SK-N-SH (cell line): Measurements from ENCODE around the gene APP. TPM values are rescaled to one million over a fixed set of nuclear protein-coding genes. Genes with fewer than 3 reads are reported as not detected.

Experiments
- CTCF ChIA-PET: fragments of 300-600, 350-600 bp; formaldehyde crosslinking; extraction: SDS; loops from one replicate; lab custom pipeline; 2021; lab: Yijun Ruan, JAX
- POLR2A ChIA-PET: fragments of 350-600 bp; sonication (Branson Sonifier 250); formaldehyde crosslinking; extraction: SDS; loops from one replicate; lab custom pipeline; 2020; ENCODE audit warnings: antibody characterized with exemption, inconsistent platforms; lab: Yijun Ruan, JAX
- DNase-seq: peaks from one replicate; pipeline ENCODE4 v3.0.0; 2012
- H2AFZ ChIP-seq: fragments of 200-600 bp; sonication (generic); 2 replicates; pipeline ENCODE4 v1.8.1; 2016; ENCODE audit warnings: antibody characterized with exemption, mild to moderate bottlenecking, low read depth
- H3F3A ChIP-seq: fragments of 200-600 bp; sonication (generic); replicated peaks from 2 replicates; pipeline ENCODE3; 2016; ENCODE audit warnings: antibody characterized with exemption, mild to moderate bottlenecking; ENCODE audit not compliant: insufficient read depth
- H3K27ac ChIP-seq, 2 experiments: fragments of 200-500 bp in 1 of 2; fragments of 200-600 bp in 1 of 2; sonication (Bioruptor generic) in 1 of 2; sonication (generic), shearing (Covaris generic) in 1 of 2; 2 replicates each; pipeline versions ENCODE4 v1.5.1 to v1.6.1; 2014 to 2016; ENCODE audit warnings: low read depth in 2 of 2, inconsistent platforms in 1 of 2, low read length in 1 of 2, mild to moderate bottlenecking in 1 of 2, mixed read lengths in 1 of 2
- H3K27me3 ChIP-seq: fragments of 200-600 bp; sonication (generic), shearing (Covaris generic); 2 replicates; pipeline ENCODE4 v1.6.1; 2016; ENCODE audit warnings: mixed run types; ENCODE audit not compliant: insufficient read depth
- H3K36me3 ChIP-seq, 2 experiments: fragments of 200-500 bp in 1 of 2; fragments of 200-600 bp in 1 of 2; sonication (Bioruptor generic) in 1 of 2; sonication (generic) in 1 of 2; replicated peaks in 1 of 2; 2 replicates each; pipeline versions ENCODE3 to v1.5.1; 2014 to 2016; ENCODE audit warnings: low read length in 1 of 2, mild to moderate bottlenecking in 1 of 2; ENCODE audit not compliant: insufficient read depth in 2 of 2, control insufficient read depth in 1 of 2
- H3K4me1 ChIP-seq, 2 experiments: fragments of 200-500 bp in 1 of 2; fragments of 200-600 bp in 1 of 2; sonication (Bioruptor generic) in 1 of 2; sonication (generic), shearing (Covaris generic) in 1 of 2; 2 replicates each; pipeline versions ENCODE4 v1.5.1 to v1.6.1; 2014 to 2016; ENCODE audit warnings: low read depth in 1 of 2, low read length in 1 of 2, mixed run types in 1 of 2; ENCODE audit not compliant: insufficient read depth in 2 of 2, control insufficient read depth in 1 of 2
- H3K4me2 ChIP-seq: fragments of 200-600 bp; sonication (generic), shearing (Covaris generic); 2 replicates; pipeline ENCODE4 v1.6.1; 2017; ENCODE audit warnings: mixed run types
- H3K4me3 ChIP-seq, 2 experiments: fragments of 200-500 bp in 1 of 2; fragments of 200-600 bp in 1 of 2; sonication (Bioruptor generic) in 1 of 2; sonication (generic), shearing (Covaris generic) in 1 of 2; 2 replicates each; pipeline versions ENCODE4 v1.5.1 to v1.8.1; 2014 to 2016; ENCODE audit warnings: low read depth in 2 of 2, inconsistent platforms in 1 of 2, low read length in 1 of 2, mild to moderate bottlenecking in 1 of 2, mixed read lengths in 1 of 2, moderate library complexity in 1 of 2
- H3K79me2 ChIP-seq: fragments of 200-600 bp; sonication (generic); 2 replicates; pipeline ENCODE4 v1.8.1; 2017; ENCODE audit warnings: mild to moderate bottlenecking; ENCODE audit not compliant: insufficient read depth
- H3K9ac ChIP-seq: fragments of 200-600 bp; sonication (generic); 2 replicates; pipeline ENCODE4 v1.6.1; 2017; ENCODE audit warnings: mixed run types
- H3K9me2 ChIP-seq: fragments of 200-600 bp; sonication (generic); 2 replicates; pipeline ENCODE4 v1.6.1; 2017; ENCODE audit warnings: mixed run types
- H3K9me3 ChIP-seq: fragments of 200-600 bp; sonication (generic); 2 replicates; pipeline ENCODE4 v1.6.1; 2017; ENCODE audit warnings: mixed run types, mild to moderate bottlenecking, moderate library complexity
- H4K20me1 ChIP-seq: fragments of 200-600 bp; sonication (generic); 2 replicates; pipeline ENCODE4 v1.6.1; 2017; ENCODE audit warnings: mild to moderate bottlenecking, mixed run types; ENCODE audit not compliant: insufficient read depth
- CTCF ChIP-seq: fragments of 200-600 bp; sonication (generic); IDR thresholded peaks from 2 replicates; pipeline ENCODE4 v1.6.1; 2017; ENCODE audit warnings: antibody characterized with exemption, mild to moderate bottlenecking, moderate library complexity
- ELF1 ChIP-seq: IDR thresholded peaks from 2 replicates; pipeline ENCODE4 v1.4.0; 2012
- EZH2phosphoT487 ChIP-seq: fragments of 200-600 bp; sonication (generic); IDR thresholded peaks from 2 replicates; pipeline ENCODE4 v1.6.1; 2017; ENCODE audit warnings: low read depth, mixed run types, mild to moderate bottlenecking, antibody characterized with exemption, moderate library complexity, borderline replicate concordance
- FOXJ3 ChIP-seq: sonication (generic); formaldehyde crosslinking; IDR thresholded peaks from 2 replicates; pipeline ENCODE4 v1.5.1; 2020; ENCODE audit warnings: mild to moderate bottlenecking, missing genetic modification reagents
- IRF3 ChIP-seq: fragments of 150-350 bp; IDR thresholded peaks from 2 replicates; pipeline ENCODE4 v1.6.1; 2016; ENCODE audit warnings: mild to moderate bottlenecking, low read depth, low read length
- MAX ChIP-seq: IDR thresholded peaks from 2 replicates; pipeline ENCODE4 v1.4.0; 2012; ENCODE audit warnings: low read depth
- MXI1 ChIP-seq: IDR thresholded peaks from 2 replicates; pipeline ENCODE4 v1.6.1; 2012; ENCODE audit warnings: mild to moderate bottlenecking, low read depth, low read length, improper control_type of control experiment
- NRF1 ChIP-seq: IDR thresholded peaks from 2 replicates; pipeline ENCODE4 v1.6.1; 2012; ENCODE audit warnings: low read depth, mild to moderate bottlenecking, low read length
- RAD21 ChIP-seq: IDR thresholded peaks from 2 replicates; pipeline ENCODE4 v1.6.1; 2012; ENCODE audit warnings: mild to moderate bottlenecking, low read length
- REST ChIP-seq: IDR thresholded peaks from 2 replicates; pipeline ENCODE4 v1.6.1; 2012; ENCODE audit warnings: mild to moderate bottlenecking, low read depth, low read length, moderate library complexity
- TAF1 ChIP-seq: IDR thresholded peaks from 2 replicates; pipeline ENCODE4 v1.6.1; 2012; ENCODE audit warnings: low read depth, mild to moderate bottlenecking, low read length, moderate library complexity, borderline replicate concordance
- USF2 ChIP-seq: fragments of 150-350 bp; IDR thresholded peaks from 2 replicates; pipeline ENCODE4 v1.6.1; 2017; ENCODE audit warnings: antibody characterized with exemption, low read length, low read depth, borderline replicate concordance
- YY1 ChIP-seq: IDR thresholded peaks from 2 replicates; pipeline ENCODE4 v1.4.0; 2012; ENCODE audit warnings: low read depth, mild to moderate bottlenecking
- ZBTB33 ChIP-seq: IDR thresholded peaks from 2 replicates; pipeline ENCODE4 v1.4.0; 2012; ENCODE audit warnings: low read depth, borderline replicate concordance
- WGBS: methylation state at CpG from one replicate; pipeline ENCODE4 v1.1.6; 2017; ENCODE audit warnings: low lambda C conversion rate; 5-methylcytosine and 5-hydroxymethylcytosine counted together
- polyA plus RNA-seq, 3 experiments: library from polyadenylated mRNA; depleted of rRNA; stranded (reverse); fragments of >200 nt; gene quantifications; 2 replicates each; pipeline ENCODE4 v1.2.3, GENCODE V29; 2012

APP gene
- polyA plus RNA-seq, 1 of the 3 experiments (the other 2 are of a cell fraction) = 780 TPM

GRCh38 chr21:26165331-26165730 is 5.2 kb downstream of the APP start:
- no peaks in the 10 kb centered on the region for H3K9me3 ChIP-seq
- no peak overlapping the region for H3K9ac ChIP-seq
- WGBS = 88% methylated on average over 5 of the region's 5 CpGs
- ChIA-PET CTCF (interaction anchor here (0.8 kb wide), 1 partner anchor 283 kb away, joined by 3 read pairs; no protein-coding TSS in a partner anchor), POLR2A (no interaction called here)
- no peaks in the 10 kb centered on the region for H3K9me2 ChIP-seq
- no peak overlapping the region for H2AFZ ChIP-seq
- no peak overlapping the region for H3K4me3 ChIP-seq
- peaks cover 100% of the 10 kb centered on the region for H3K79me2 ChIP-seq
- DNase-seq = no peak
- TF ChIP-seq ELF1 = no peak
- TF ChIP-seq CTCF = no peak
- no peak for TF ChIP-seq REST
- no peak for TF ChIP-seq YY1
- no peak for TF ChIP-seq NRF1
- no peak for TF ChIP-seq EZH2phosphoT487
- no peak for TF ChIP-seq ZBTB33
- TF ChIP-seq USF2 = no peak
- TF ChIP-seq FOXJ3 (CRISPR knock-in tag) = no peak
- TF ChIP-seq MXI1 = no peak
- no peak for TF ChIP-seq TAF1
- TF ChIP-seq IRF3 = no peak
- no peak for TF ChIP-seq RAD21
- TF ChIP-seq MAX = no peak
- peaks cover 0 to 5% of the 10 kb centered on the region in 2 experiments for H3K36me3 ChIP-seq
- H3K4me2 ChIP-seq = no peak overlapping the region
- H3K27me3 ChIP-seq = no peaks in the 10 kb centered on the region
- no peaks in the 10 kb centered on the region for H3F3A ChIP-seq
- no peak overlapping the region for H3K27ac ChIP-seq
- H3K4me1 ChIP-seq = peaks cover 22 to 26% of the 10 kb centered on the region in 2 experiments; a peak in 3 of 4 replicates
- peaks cover 19% of the 10 kb centered on the region; the same call in 1 of the 2 replicates for H4K20me1 ChIP-seq
